Tibial nerve (tissue), 4 donors: ENCODE measurements around the gene PROSER2.

Experiments
- EP300 ChIP-seq, 2 donors: sonication (generic); formaldehyde crosslinking; IDR thresholded peaks; one replicate each; pipeline ENCODE4 v1.6.1; 2017; ENCODE audit warnings: antibody characterized with exemption in 2 of 2, mild to moderate bottlenecking in 1 of 2
- POLR2A ChIP-seq, 2 donors: fragments of 450-650 bp; IDR thresholded peaks; one replicate each; pipeline ENCODE4 v1.6.1; 2017; ENCODE audit warnings: antibody characterized with exemption in 2 of 2, mild to moderate bottlenecking in 2 of 2, moderate library complexity in 2 of 2
- TF ChIP-seq, protein P1 (sequence below), 5 experiments: fragments of 200-600 bp in 3 of 5; fragments of 450-650 bp in 2 of 5; sonication (generic) in 3 of 5; IDR thresholded peaks; one replicate each; pipeline ENCODE4 v1.5.1; 2016 to 2019; ENCODE audit warnings: antibody characterized with exemption in 5 of 5, mild to moderate bottlenecking in 3 of 5, moderate library complexity in 2 of 5

DNA sequence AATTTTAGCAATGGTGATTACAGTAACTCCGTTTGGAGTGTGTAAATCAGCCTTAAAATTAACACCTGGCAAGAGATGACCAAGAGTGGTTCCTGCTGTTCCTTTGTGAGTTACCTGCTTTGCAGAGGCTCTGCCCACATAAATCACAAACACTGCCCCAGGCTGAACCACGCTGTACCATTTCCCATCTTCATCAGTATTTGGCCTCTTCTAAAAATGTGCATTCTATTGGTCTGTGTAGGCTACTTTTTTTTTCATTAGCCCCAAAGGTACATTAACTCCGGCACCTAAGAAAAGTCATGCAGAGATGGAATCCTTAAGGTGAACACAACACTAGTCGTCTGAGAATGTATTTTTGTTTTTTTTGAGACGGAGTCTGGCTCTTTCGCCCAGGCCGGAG is 96.1 kb downstream of the PROSER2 start:
- TF ChIP-seq, protein P1, sequence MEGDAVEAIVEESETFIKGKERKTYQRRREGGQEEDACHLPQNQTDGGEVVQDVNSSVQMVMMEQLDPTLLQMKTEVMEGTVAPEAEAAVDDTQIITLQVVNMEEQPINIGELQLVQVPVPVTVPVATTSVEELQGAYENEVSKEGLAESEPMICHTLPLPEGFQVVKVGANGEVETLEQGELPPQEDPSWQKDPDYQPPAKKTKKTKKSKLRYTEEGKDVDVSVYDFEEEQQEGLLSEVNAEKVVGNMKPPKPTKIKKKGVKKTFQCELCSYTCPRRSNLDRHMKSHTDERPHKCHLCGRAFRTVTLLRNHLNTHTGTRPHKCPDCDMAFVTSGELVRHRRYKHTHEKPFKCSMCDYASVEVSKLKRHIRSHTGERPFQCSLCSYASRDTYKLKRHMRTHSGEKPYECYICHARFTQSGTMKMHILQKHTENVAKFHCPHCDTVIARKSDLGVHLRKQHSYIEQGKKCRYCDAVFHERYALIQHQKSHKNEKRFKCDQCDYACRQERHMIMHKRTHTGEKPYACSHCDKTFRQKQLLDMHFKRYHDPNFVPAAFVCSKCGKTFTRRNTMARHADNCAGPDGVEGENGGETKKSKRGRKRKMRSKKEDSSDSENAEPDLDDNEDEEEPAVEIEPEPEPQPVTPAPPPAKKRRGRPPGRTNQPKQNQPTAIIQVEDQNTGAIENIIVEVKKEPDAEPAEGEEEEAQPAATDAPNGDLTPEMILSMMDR (IDR thresholded peaks at IDR 0.05) = no peak
- no peak for TF ChIP-seq POLR2A (IDR thresholded peaks at IDR 0.05)
- no peak for TF ChIP-seq EP300 (IDR thresholded peaks at IDR 0.05)
